Glomerular endothelial cell (primary cell): ENCODE results near the gene PCDHB6. TPM values are rescaled to one million over a fixed set of nuclear protein-coding genes. Genes with fewer than 3 reads are reported as not detected.
"Not testable (repeated sequence)": the region's sequence is repeated elsewhere in the genome, so short reads cannot be mapped to it uniquely, and the experiment has no call there.

ENCODE experiments used
- DNase-seq: peaks from one replicate; pipeline ENCODE4 v3.0.0-alpha.2; 2011; ENCODE audit warnings: low read depth, low spot score; ENCODE audit errors: extremely low read depth
- total RNA-seq: library from RNA; depleted of rRNA; stranded (reverse); fragments of >200 nt; gene quantifications from 2 replicates; pipeline ENCODE4 v1.2.3, GENCODE V29; 2015

PCDHB6 gene
- total RNA-seq: 0.05 and 0.06 TPM in 2 replicates

GRCh38 chr5:141149812-141150211, at the start of gene PCDHB6:
PCDHB6 (plus strand) TSS chr5:141150057; CDS start chr5:141150258, 201 bp downstream.
- no peak for DNase-seq

- no peak for DNase-seq
Observed at GRCh38 chr5:141100243-141100805, 49.5 kb upstream of the PCDHB6 start, which contains the start of gene PCDHB3. PCDHB3 (plus strand) TSS chr5:141100473; CDS start chr5:141100650, 177 bp downstream.

GRCh38 chr5:141101059-141101458, 48.8 kb upstream of the PCDHB6 start:
- DNase-seq: no peak

GRCh38 chr5:141102070-141102469, 47.8 kb upstream of the PCDHB6 start:
- not testable (repeated sequence) for DNase-seq

GRCh38 chr5:141102471-141102870, 47.4 kb upstream of the PCDHB6 start:
- not testable (repeated sequence) for DNase-seq

GRCh38 chr5:141105350-141105749, 44.5 kb upstream of the PCDHB6 start:
- no peak for DNase-seq

GRCh38 chr5:141119250-141119649, 30.6 kb upstream of the PCDHB6 start:
- DNase-seq: no peak

- DNase-seq: no peak
Observed at GRCh38 chr5:141121563-141121962, 28.3 kb upstream of the PCDHB6 start, which contains the start of gene PCDHB4. PCDHB4 (plus strand) TSS chr5:141121818; CDS start chr5:141121999, 181 bp downstream.

GRCh38 chr5:141121985-141122384, 27.9 kb upstream of the PCDHB6 start:
- no peak for DNase-seq

GRCh38 chr5:141123396-141124135, 26.3 kb upstream of the PCDHB6 start:
- not testable (repeated sequence) for DNase-seq

GRCh38 chr5:141127305-141127704, 22.6 kb upstream of the PCDHB6 start:
- no peak for DNase-seq

GRCh38 chr5:141135030-141135717, 14.7 kb upstream of the PCDHB6 start, which contains the start of gene PCDHB5:
PCDHB5 (plus strand) TSS chr5:141135206; CDS start chr5:141135435, 229 bp downstream.
- DNase-seq: no peak

GRCh38 chr5:141135718-141136266, 14.1 kb upstream of the PCDHB6 start:
- DNase-seq: no peak

- not testable (repeated sequence) for DNase-seq
Observed at GRCh38 chr5:141137346-141137745, 12.5 kb upstream of the PCDHB6 start.

- DNase-seq: no peak
Observed at GRCh38 chr5:141150224-141150992, 551 bp downstream of the PCDHB6 start.

GRCh38 chr5:141150993-141151325, 1.1 kb downstream of the PCDHB6 start:
- no peak for DNase-seq

GRCh38 chr5:141151632-141152031, 1.8 kb downstream of the PCDHB6 start:
- not testable (repeated sequence) for DNase-seq

- not testable (repeated sequence) for DNase-seq
Observed at GRCh38 chr5:141152096-141152495, 2.2 kb downstream of the PCDHB6 start.

GRCh38 chr5:141155540-141156374, 5.9 kb downstream of the PCDHB6 start:
- DNase-seq: no peak

GRCh38 chr5:141157356-141157755, 7.5 kb downstream of the PCDHB6 start:
- not testable (repeated sequence) for DNase-seq
